Keratinocyte (primary cell): ENCODE measurements around the gene CABP2.

Source experiments
- CTCF ChIP-seq, 3 experiments: IDR thresholded peaks in 1 of 3; conservative IDR thresholded peaks in 1 of 3; optimal IDR thresholded peaks in 1 of 3; 2 replicates in 2 of 3; 3 replicates in 1 of 3; pipeline versions ENCODE3 to v1.5.1; 2011; ENCODE audit warnings: low read length in 3 of 3, mild to moderate bottlenecking in 3 of 3, moderate library complexity in 2 of 3, control low read depth in 1 of 3, inconsistent platforms in 1 of 3; ENCODE audit not compliant: insufficient read depth in 2 of 3; ENCODE audit errors: extremely low read depth in 1 of 3
- EZH2 ChIP-seq: IDR thresholded peaks from one replicate; pipeline ENCODE4 v1.6.1; 2012; ENCODE audit warnings: inconsistent platforms, mild to moderate bottlenecking, low read length, moderate library complexity

- no peak for TF ChIP-seq CTCF (optimal IDR thresholded peaks at IDR 0.05 in 1 of 3, IDR thresholded peaks at IDR 0.05 in 1 of 3, conservative IDR thresholded peaks at IDR 0.05 in 1 of 3; ENCODE audit: extremely low read depth in 1 of 3, insufficient read depth in 2 of 3, low read length in 3 of 3)
- TF ChIP-seq EZH2: no peak
Observed at GRCh38 chr11:67514116-67514515, 9.1 kb downstream of the CABP2 start.
